ENCODE data around the gene ANAPC15. TPM values are rescaled to one million over a fixed set of nuclear protein-coding genes. Genes with fewer than 3 reads are reported as not detected.

ANAPC15 gene
- 13.0 and 14.3 TPM in 2 replicates for total RNA-seq (2011; cell fraction: chromatin; rRNA removed; ENCODE audit: low replicate concordance)
- 15.5 and 17.0 TPM in 2 replicates for total RNA-seq (2011; cell fraction: nucleolus; rRNA removed)
- 22.1 and 26.9 TPM in 2 replicates for total RNA-seq (2011; cell fraction: nucleoplasm; rRNA removed)
- total RNA-seq (2014; rRNA removed), result 71.8 and 79.9 TPM in 2 replicates
- total RNA-seq (2014; rRNA removed; fragmentation: Illumina TruSeq; extraction: Trizol), result 53.5 and 59.0 TPM in 2 replicates
- 67.2 and 74.9 TPM in 2 replicates for total RNA-seq (2015; rRNA removed; fragmentation: Illumina TruSeq; extraction: Trizol)
- 63.5 and 72.7 TPM in 2 replicates for total RNA-seq (2021)
- 40.9 and 53.0 TPM in 2 replicates for polyA plus RNA-seq (2011; rRNA removed)
- polyA plus RNA-seq (2011; cell fraction: cytosol; rRNA removed), result 54.1 and 55.7 TPM in 2 replicates
- polyA plus RNA-seq (2011; cell fraction: nucleus; rRNA removed), result 36.7 and 37.1 TPM in 2 replicates
- 86.1 and 99.9 TPM in 2 replicates for polyA plus RNA-seq (2012)
- 110 and 117 TPM in 2 replicates for polyA plus RNA-seq (2014; fragmentation: Illumina TruSeq; extraction: Trizol)
- polyA plus RNA-seq (2014; fragmentation: Nextera tagmentation; extraction: Ambion mirVana), result 100 to 1,000 TPM; 197 to 254 TPM
- polyA plus RNA-seq (2014; rRNA removed), result 75.7 and 80.1 TPM in 2 replicates
- 91.2 and 94.5 TPM in 2 replicates for polyA minus RNA-seq (2011; rRNA and poly(A)+ RNA removed)
- 12.2 and 13.6 TPM in 2 replicates for polyA minus RNA-seq (2011; cell fraction: cytosol; rRNA and poly(A)+ RNA removed)
- 6.5 and 14.0 TPM in 2 replicates for polyA minus RNA-seq (2011; cell fraction: nucleus; rRNA and poly(A)+ RNA removed)
- Bru-seq, nascent RNA, result percentile 77 among the genes with signal in this experiment
- BruChase-seq, experiment 1, labeled RNA remaining after a 2-hour chase, result percentile 69 among the genes with signal in this experiment
- percentile 69 among the genes with signal in this experiment for BruChase-seq, experiment 2, labeled RNA remaining after a 6-hour chase
- long read RNA-seq, experiment 1, transcript ANAPC15-217 (5 exons, 704 nt), result minor isoform, 5 of 121 reads
- long read RNA-seq, experiment 1, transcript ANAPC15-204 (6 exons, 848 nt), result minor isoform, 21 of 121 reads
- long read RNA-seq, experiment 1, transcript ANAPC15-208 (6 exons, 867 nt), result minor isoform, 25 of 121 reads
- long read RNA-seq, experiment 1, transcript ANAPC15-201 (6 exons, 886 nt), result major isoform, 43 of 121 reads
- long read RNA-seq, experiment 1, partial matches to known transcripts, result 8 of 121 reads
- long read RNA-seq, experiment 1, other reads (novel, unspliced or antisense), result 15 of 121 reads
- long read RNA-seq, experiment 2, transcript ANAPC15-201 (6 exons, 886 nt), result minor isoform, 8 of 40 reads
- long read RNA-seq, experiment 2, transcript ANAPC15-212 (2 exons, 500 nt), result major isoform, 9 of 40 reads
- long read RNA-seq, experiment 2, partial matches to known transcripts, result 11 of 40 reads
- long read RNA-seq, experiment 2, other reads (novel, unspliced or antisense), result 5 of 40 reads
- long read RNA-seq, experiment 3, transcript ANAPC15-208 (6 exons, 867 nt), result major isoform, 9 of 51 reads
- long read RNA-seq, experiment 3, transcript ANAPC15-201 (6 exons, 886 nt), result minor isoform, 8 of 51 reads
- long read RNA-seq, experiment 3, transcript ANAPC15-204 (6 exons, 848 nt), result minor isoform, 6 of 51 reads
- long read RNA-seq, experiment 3, partial matches to known transcripts, result 18 of 51 reads
- long read RNA-seq, experiment 3, other reads (novel, unspliced or antisense), result 7 of 51 reads

DNA sequence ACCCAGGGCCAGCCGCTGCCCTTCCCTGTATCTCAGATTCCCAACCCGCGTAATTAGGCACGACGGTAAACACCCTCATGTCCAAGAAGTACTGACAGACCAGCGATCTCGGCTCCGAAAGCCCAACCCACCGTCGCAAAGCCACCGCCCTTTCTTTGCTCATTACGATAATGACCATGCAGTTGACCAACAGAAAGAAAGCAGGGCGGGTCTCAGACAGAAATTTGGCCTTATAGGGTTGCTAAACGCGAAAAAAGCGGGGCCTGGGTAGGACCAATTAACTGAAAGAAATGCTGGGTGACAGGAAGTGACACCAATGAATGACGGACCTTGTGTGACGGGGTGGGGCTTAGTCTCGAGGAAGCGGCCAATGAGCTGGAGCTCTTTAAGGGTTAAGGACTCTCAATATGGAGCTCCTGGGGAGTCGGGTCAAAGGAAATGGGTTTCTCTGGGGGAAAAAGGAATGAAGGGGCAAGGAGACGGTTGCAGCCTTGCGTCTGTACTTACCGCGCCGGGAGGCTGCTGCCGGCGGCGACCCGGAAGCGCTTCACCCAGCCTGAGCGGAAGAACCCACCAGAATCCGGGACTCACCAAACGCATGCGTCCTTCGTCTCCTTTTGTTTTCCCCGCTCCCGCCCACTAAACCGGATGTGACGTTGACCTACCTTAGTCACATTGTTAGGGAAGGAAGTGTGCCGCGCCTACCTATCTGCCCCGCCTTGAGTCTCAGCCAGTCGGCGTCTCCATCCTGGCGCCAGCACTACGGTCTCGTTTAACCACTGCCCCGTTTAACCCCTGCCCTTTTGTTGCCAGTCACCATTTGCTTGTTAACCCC lies at the start of gene ANAPC15:
Gene ANAPC15, minus strand, starts transcription at position 553 of the 835 bp plus-strand sequence. CDS start 1,419 bp downstream, outside the sequence.
- Histone ChIP-seq H3K4me1 (replicated peaks in 1 of 2; ENCODE audit: control insufficient read depth in 2 of 2, insufficient read depth in 2 of 2, low read length in 2 of 2) (peaks cover 6 to 28% of the 10 kb centered on the region in 2 experiments), H3K9me3 (replicated peaks; ENCODE audit: control insufficient read depth, insufficient read depth, low read depth, low read length) (no peaks in the 10 kb centered on the region), H3K79me2 (ENCODE audit: control insufficient read depth, insufficient read depth, low read length) (peaks cover 3% of the 10 kb centered on the region; the same call in 1 of the 3 replicates), H4K20me1 (replicated peaks; ENCODE audit: control insufficient read depth, insufficient read depth, low read length) (no peaks in the 10 kb centered on the region), H3K4me2 (ENCODE audit: insufficient read depth, low read length) (peak within 1 kb of the TSS; percentile 96), H3K27me3 (ENCODE audit: control insufficient read depth in 2 of 2, insufficient read depth in 2 of 2, low read length in 2 of 2) (no peaks in the 10 kb centered on the region), H3K27ac (ENCODE audit: extremely low read depth, low read depth, low read length) (peak within 1 kb of the TSS; percentile 97), H3K36me3 (ENCODE audit: control insufficient read depth, insufficient read depth, low read length) (peaks cover 17% of the 10 kb centered on the region; the same call in 2 of the 3 replicates), H3K9me1 (ENCODE audit: control insufficient read depth, insufficient read depth, low read length) (no peaks in the 10 kb centered on the region), H3K9ac (ENCODE audit: insufficient read depth in 1 of 2, low read depth in 2 of 2, low read length in 2 of 2) (peak within 1 kb of the TSS; percentile 93 to 95), H2AFZ (ENCODE audit: low read depth, low read length) (peak within 1 kb of the TSS; percentile 94), H3K4me3 (peak within 1 kb of the TSS; percentile 53)
- DNase-seq (ENCODE audit: extremely low read depth in 1 of 4, low spot score in 3 of 4), result peak; percentile 86 to 99 (median 91)
- ATAC-seq, result peak; percentile 96
- intact Hi-C loops (cut with micrococcal nuclease), result loop anchor here (1.0 kb wide), 1 partner anchor 32 kb away; the partner anchor contains the start of genes LRRC51 and NUMA1
- peak; percentile 100 for FAIRE-seq
- in situ Hi-C loops (cut with MboI), result no loop called here
- no TSS peak for BruUV-seq (replicated peaks)
- ChIA-PET CTCF (ENCODE audit: low intra/inter-chr PET ratio) (no interaction called here), POLR2A (interaction anchor here (0.5 to 2.5 kb wide), 17 partner anchors 8 to 326 kb away, joined by 3 to 14 read pairs (median 4); partner anchors contain the start of genes RNF121 and XNDC1N)
- under 1% methylated on average over 49 of the region's 49 CpGs for WGBS (ENCODE audit: insufficient coverage, low coverage, missing lambda C conversion rate)
- TF ChIP-seq ZNF263 (CRISPR knock-in tag; IDR thresholded peaks at IDR 0.05; ENCODE audit: borderline replicate concordance), result no peak
- no peak for TF ChIP-seq ZNF445 (CRISPR knock-in tag; IDR thresholded peaks at IDR 0.05; ENCODE audit: low read depth)
- TF ChIP-seq CBFB (CRISPR knock-in tag; IDR thresholded peaks at IDR 0.05), result no peak
- no peak for TF ChIP-seq ZNF764 (CRISPR knock-in tag; IDR thresholded peaks at IDR 0.05; ENCODE audit: low read depth)
- TF ChIP-seq CXXC5 (CRISPR knock-in tag; IDR thresholded peaks at IDR 0.05), result peak; percentile 26; the same call in 1 of the 2 replicates
- TF ChIP-seq ZNF124 (CRISPR knock-in tag; IDR thresholded peaks at IDR 0.05), result no peak
- no peak; the same call in 1 of the 2 replicates for TF ChIP-seq LCOR (CRISPR knock-in tag; IDR thresholded peaks at IDR 0.05)
- no peak for TF ChIP-seq MCM2 (IDR thresholded peaks at IDR 0.05; ENCODE audit: low read depth)
- TF ChIP-seq TCFL5 (CRISPR knock-in tag; conservative IDR thresholded peaks at IDR 0.05), result no peak
- TF ChIP-seq, protein P1, sequence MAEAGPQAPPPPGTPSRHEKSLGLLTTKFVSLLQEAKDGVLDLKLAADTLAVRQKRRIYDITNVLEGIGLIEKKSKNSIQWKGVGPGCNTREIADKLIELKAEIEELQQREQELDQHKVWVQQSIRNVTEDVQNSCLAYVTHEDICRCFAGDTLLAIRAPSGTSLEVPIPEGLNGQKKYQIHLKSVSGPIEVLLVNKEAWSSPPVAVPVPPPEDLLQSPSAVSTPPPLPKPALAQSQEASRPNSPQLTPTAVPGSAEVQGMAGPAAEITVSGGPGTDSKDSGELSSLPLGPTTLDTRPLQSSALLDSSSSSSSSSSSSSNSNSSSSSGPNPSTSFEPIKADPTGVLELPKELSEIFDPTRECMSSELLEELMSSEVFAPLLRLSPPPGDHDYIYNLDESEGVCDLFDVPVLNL (CRISPR knock-in tag; IDR thresholded peaks at IDR 0.05; ENCODE audit: low read depth), result peak; percentile 90
- no peak for TF ChIP-seq SMARCA5 (IDR thresholded peaks at IDR 0.05)
- peak; percentile 65 for TF ChIP-seq ZNF766 (CRISPR knock-in tag; conservative IDR thresholded peaks at IDR 0.05)
- TF ChIP-seq ZNF561 (CRISPR knock-in tag; conservative IDR thresholded peaks at IDR 0.05), result no peak
- TF ChIP-seq NBN (IDR thresholded peaks at IDR 0.05; ENCODE audit: low read depth), result no peak; the same call in 1 of the 2 replicates
